Measurements from ENCODE around the gene HLCS. TPM values are rescaled to one million over a fixed set of nuclear protein-coding genes. Genes with fewer than 3 reads are reported as not detected.

HLCS gene
- total and polyA plus RNA-seq, 2 experiments from 2014 or later: 10.6 to 30.4 TPM

DNA sequence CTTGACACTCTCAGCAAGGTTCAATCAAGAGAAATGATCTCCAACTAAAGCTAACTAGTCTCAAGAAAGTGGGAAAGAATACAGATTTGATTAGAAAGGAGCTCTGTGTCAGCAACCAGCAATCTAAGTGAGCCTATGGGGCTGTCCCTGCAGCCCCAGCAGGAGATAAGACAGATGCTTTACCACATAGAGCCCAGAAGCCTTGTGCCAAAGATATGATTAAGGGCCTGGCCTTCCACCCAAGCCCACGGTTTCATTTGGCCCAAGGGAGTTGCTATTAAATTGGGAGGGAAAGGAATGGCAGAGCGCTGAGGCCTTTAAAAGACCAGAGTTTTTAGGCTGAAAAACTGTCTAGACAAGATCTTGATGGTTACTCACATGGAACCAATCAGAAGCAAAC lies 74.8 kb downstream of the HLCS start:
- DNase-seq (ENCODE audit: low spot score): no peak
- Histone ChIP-seq H3K9me3 (ENCODE audit: low read depth) (no peaks in the 10 kb centered on the region), H3K4me3 (no peak overlapping the region), H3K36me3 (replicated peaks; ENCODE audit: insufficient read depth, low read depth) (no peaks in the 10 kb centered on the region), H3K27ac (no peak overlapping the region), H4K20me1 (ENCODE audit: insufficient read depth, poor library complexity, severe bottlenecking) (no peaks in the 10 kb centered on the region), H3K27me3 (no peaks in the 10 kb centered on the region), H3K4me2 (no peak overlapping the region), H3K79me2 (no peaks in the 10 kb centered on the region), H3K9me2 (replicated peaks; ENCODE audit: insufficient read depth) (no peaks in the 10 kb centered on the region), H3K4me1 (ENCODE audit: insufficient read depth) (no peaks in the 10 kb centered on the region), H2AFZ (no peak overlapping the region)
- TF ChIP-seq CTCF (IDR thresholded peaks at IDR 0.05; ENCODE audit: poor library complexity) (no peak), EZH2 (IDR thresholded peaks at IDR 0.05; ENCODE audit: borderline replicate concordance) (no peak)
- WGBS (ENCODE audit: low lambda C conversion rate, missing lambda C conversion rate): 67% methylated on average over 2 of the region's 2 CpGs

GRCh38 chr21:36891121-36891520 lies 75.3 kb downstream of the HLCS start:
- Histone ChIP-seq H3K27ac (no peak overlapping the region), H2AFZ (no peak overlapping the region), H3K4me2 (no peak overlapping the region), H3K36me3 (replicated peaks; ENCODE audit: insufficient read depth, low read depth) (no peaks in the 10 kb centered on the region), H3K4me1 (ENCODE audit: insufficient read depth) (no peaks in the 10 kb centered on the region), H3K9me3 (ENCODE audit: low read depth) (no peaks in the 10 kb centered on the region), H3K27me3 (no peaks in the 10 kb centered on the region), H3K4me3 (no peak overlapping the region), H3K79me2 (no peaks in the 10 kb centered on the region), H4K20me1 (ENCODE audit: insufficient read depth, poor library complexity, severe bottlenecking) (no peaks in the 10 kb centered on the region), H3K9me2 (replicated peaks; ENCODE audit: insufficient read depth) (no peaks in the 10 kb centered on the region)
- TF ChIP-seq EZH2phosphoT487 (IDR thresholded peaks at IDR 0.05; ENCODE audit: low read depth, severe bottlenecking, unreplicated experiment): no peak
- no peak for TF ChIP-seq CTCF (IDR thresholded peaks at IDR 0.05; ENCODE audit: poor library complexity)
- no peak for TF ChIP-seq EZH2 (IDR thresholded peaks at IDR 0.05; ENCODE audit: borderline replicate concordance)
- 88% methylated on average over 5 of the region's 5 CpGs for WGBS (ENCODE audit: low lambda C conversion rate, missing lambda C conversion rate)
- no peak for DNase-seq (ENCODE audit: low spot score)

DNA sequence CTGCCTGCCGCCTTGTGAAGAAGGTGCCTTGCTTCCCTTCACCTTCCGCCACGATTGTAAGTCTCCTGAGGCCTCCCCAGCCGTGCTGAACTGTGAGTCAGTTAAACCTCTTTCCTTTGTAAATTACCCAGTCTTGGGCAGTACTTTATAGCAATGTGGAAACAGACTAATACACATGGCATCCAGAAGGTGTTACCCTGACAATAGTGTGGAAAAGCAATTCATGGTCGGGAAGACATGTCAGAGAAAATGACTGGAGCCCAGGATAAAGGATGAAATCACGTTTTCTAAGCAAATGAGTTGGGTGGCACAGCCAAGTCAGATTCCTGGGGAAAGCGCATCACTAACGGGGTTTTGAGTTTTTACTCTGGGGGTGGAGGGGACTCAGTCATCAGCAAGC lies 76.4 kb downstream of the HLCS start:
- DNase-seq (ENCODE audit: low spot score): no peak

More for the DNA sequence above, 76.4 kb downstream of the HLCS start:
- Histone ChIP-seq H2AFZ (no peak overlapping the region), H4K20me1 (ENCODE audit: insufficient read depth, poor library complexity, severe bottlenecking) (no peaks in the 10 kb centered on the region), H3K27me3 (no peaks in the 10 kb centered on the region), H3K4me3 (no peak overlapping the region), H3K36me3 (replicated peaks; ENCODE audit: insufficient read depth, low read depth) (no peaks in the 10 kb centered on the region), H3K4me1 (ENCODE audit: insufficient read depth) (no peaks in the 10 kb centered on the region), H3K9me2 (replicated peaks; ENCODE audit: insufficient read depth) (no peaks in the 10 kb centered on the region), H3K9me3 (ENCODE audit: low read depth) (no peaks in the 10 kb centered on the region), H3K4me2 (no peak overlapping the region), H3K27ac (no peak overlapping the region), H3K79me2 (no peaks in the 10 kb centered on the region)
- no peak for TF ChIP-seq CTCF (IDR thresholded peaks at IDR 0.05; ENCODE audit: poor library complexity)
- TF ChIP-seq EZH2phosphoT487 (IDR thresholded peaks at IDR 0.05; ENCODE audit: low read depth, severe bottlenecking, unreplicated experiment): no peak
- no peak for TF ChIP-seq EZH2 (IDR thresholded peaks at IDR 0.05; ENCODE audit: borderline replicate concordance)
- WGBS (ENCODE audit: low lambda C conversion rate, missing lambda C conversion rate): 93% methylated on average over 8 of the region's 8 CpGs
